ENCODE measurements around the gene WFIKKN2. TPM values are rescaled to one million over a fixed set of nuclear protein-coding genes. Genes with fewer than 3 reads are reported as not detected.

WFIKKN2 gene
- total RNA-seq, 2 experiments from 2014 or later: not detected

- ChIA-PET CTCF (ENCODE audit: unreplicated experiment) (no interaction called here), POLR2A (interaction anchor here (0.7 to 0.8 kb wide), 2 partner anchors 59 to 80 kb away, joined by 3 read pairs; no protein-coding TSS in a partner anchor)
- intact Hi-C loops (cut with micrococcal nuclease; ENCODE audit: unreplicated experiment): no loop called here
- H3K79me2 ChIP-seq (ENCODE audit: insufficient read depth, low read depth, low read length): no peaks in the 10 kb centered on the region
- H3K4me2 ChIP-seq (ENCODE audit: low read length): no peak overlapping the region
- no peaks in the 10 kb centered on the region for H3K36me3 ChIP-seq (ENCODE audit: insufficient read depth, low read length)
- no peak overlapping the region for H3K4me3 ChIP-seq (ENCODE audit: low read depth, low read length, poor library complexity, severe bottlenecking)
- H3K27ac ChIP-seq (ENCODE audit: low read depth, low read length, poor library complexity, severe bottlenecking): no peak overlapping the region
- no peaks in the 10 kb centered on the region for H3K9me3 ChIP-seq (ENCODE audit: low read length)
- TF ChIP-seq EZH2phosphoT487 (IDR thresholded peaks at IDR 0.05; ENCODE audit: borderline replicate concordance, low read depth, low read length): no peak
- TF ChIP-seq CTCF (conservative IDR thresholded peaks at IDR 0.05; ENCODE audit: low read length): no peak
- no TSS peak for BruUV-seq (replicated peaks)
- H3K4me1 ChIP-seq (ENCODE audit: insufficient read depth, low read length, poor library complexity, severe bottlenecking): peaks cover 13% of the 10 kb centered on the region
- no peaks in the 10 kb centered on the region for H4K20me1 ChIP-seq (ENCODE audit: insufficient read depth, low read length)
- no peaks in the 10 kb centered on the region for H3K9me2 ChIP-seq (ENCODE audit: insufficient read depth, low read length)
- H2AFZ ChIP-seq (ENCODE audit: low read length): no peak overlapping the region
- DNase-seq (ENCODE audit: low spot score): no peak
Measured at GRCh38 chr17:50848711-50849110, 13.3 kb downstream of the WFIKKN2 start.

GRCh38 chr17:50850640-50851039, 15.3 kb downstream of the WFIKKN2 start:
- Histone ChIP-seq H3K4me2 (ENCODE audit: low read length) (no peak overlapping the region), H3K27ac (ENCODE audit: low read depth, low read length, poor library complexity, severe bottlenecking) (no peak overlapping the region), H3K9me2 (ENCODE audit: insufficient read depth, low read length) (no peaks in the 10 kb centered on the region), H3K9me3 (ENCODE audit: low read length) (no peaks in the 10 kb centered on the region), H4K20me1 (ENCODE audit: insufficient read depth, low read length) (no peaks in the 10 kb centered on the region), H2AFZ (ENCODE audit: low read length) (no peak overlapping the region), H3K36me3 (ENCODE audit: insufficient read depth, low read length) (no peaks in the 10 kb centered on the region), H3K4me1 (ENCODE audit: insufficient read depth, low read length, poor library complexity, severe bottlenecking) (peaks cover 13% of the 10 kb centered on the region), H3K79me2 (ENCODE audit: insufficient read depth, low read depth, low read length) (no peaks in the 10 kb centered on the region), H3K4me3 (ENCODE audit: low read depth, low read length, poor library complexity, severe bottlenecking) (no peak overlapping the region)
- TF ChIP-seq EZH2phosphoT487 (IDR thresholded peaks at IDR 0.05; ENCODE audit: borderline replicate concordance, low read depth, low read length): no peak
- no peak for TF ChIP-seq CTCF (conservative IDR thresholded peaks at IDR 0.05; ENCODE audit: low read length)
- intact Hi-C loops (cut with micrococcal nuclease; ENCODE audit: unreplicated experiment): no loop called here
- POLR2A ChIA-PET: no interaction called here
- no TSS peak for BruUV-seq (replicated peaks)
- DNase-seq (ENCODE audit: low spot score): no peak
- CTCF ChIA-PET (ENCODE audit: unreplicated experiment): no interaction called here

GRCh38 chr17:50853015-50853615, 17.7 kb downstream of the WFIKKN2 start:
- no peak overlapping the region for H3K27ac ChIP-seq (ENCODE audit: low read depth, low read length, poor library complexity, severe bottlenecking)
- no peaks in the 10 kb centered on the region for H3K9me2 ChIP-seq (ENCODE audit: insufficient read depth, low read length)
- no TSS peak for BruUV-seq (replicated peaks)
- ChIA-PET POLR2A (interaction anchor here (0.7 to 2.7 kb wide), 6 partner anchors 12 to 107 kb away, joined by 3 to 23 read pairs (median 4); partner anchors contain the start of gene TOB1), CTCF (ENCODE audit: unreplicated experiment) (interaction anchor here (0.6 to 2.8 kb wide), 6 partner anchors 11 to 300 kb away, joined by 3 to 10 read pairs (median 4); no protein-coding TSS in a partner anchor)
- no peaks in the 10 kb centered on the region for H3K36me3 ChIP-seq (ENCODE audit: insufficient read depth, low read length)
- no peaks in the 10 kb centered on the region for H4K20me1 ChIP-seq (ENCODE audit: insufficient read depth, low read length)
- DNase-seq (ENCODE audit: low spot score): no peak
- H2AFZ ChIP-seq (ENCODE audit: low read length): peak overlapping the region; percentile 87; the same call in 1 of the 2 replicates
- no peak overlapping the region for H3K4me2 ChIP-seq (ENCODE audit: low read length)
- H3K4me1 ChIP-seq (ENCODE audit: insufficient read depth, low read length, poor library complexity, severe bottlenecking): peaks cover 13% of the 10 kb centered on the region
- no peaks in the 10 kb centered on the region for H3K79me2 ChIP-seq (ENCODE audit: insufficient read depth, low read depth, low read length)
- TF ChIP-seq CTCF (conservative IDR thresholded peaks at IDR 0.05; ENCODE audit: low read length): no peak
- no peak for TF ChIP-seq EZH2phosphoT487 (IDR thresholded peaks at IDR 0.05; ENCODE audit: borderline replicate concordance, low read depth, low read length)
- no peaks in the 10 kb centered on the region for H3K9me3 ChIP-seq (ENCODE audit: low read length)
- H3K4me3 ChIP-seq (ENCODE audit: low read depth, low read length, poor library complexity, severe bottlenecking): no peak overlapping the region
- intact Hi-C loops (cut with micrococcal nuclease; ENCODE audit: unreplicated experiment): no loop called here

Data from OCI-LY7 (cell line).